GM12864 (cell line): ENCODE results near the gene CGB7.

Source experiments
- DNase-seq: peaks from one replicate; pipeline ENCODE4 v3.0.0-alpha.2; 2011; ENCODE audit warnings: low read depth
- H3K4me3 ChIP-seq: 2 replicates; pipeline ENCODE4 v1.5.1; 2011; ENCODE audit warnings: mild to moderate bottlenecking, low read depth, low read length, control low read depth
- TF ChIP-seq, protein P1 (sequence below): IDR thresholded peaks from 2 replicates; pipeline ENCODE4 v1.5.1; 2011; ENCODE audit warnings: low read depth, mild to moderate bottlenecking, moderate library complexity, low read length, control low read depth, inconsistent platforms; ENCODE audit errors: missing control alignments

The CGB7 gene

DNA sequence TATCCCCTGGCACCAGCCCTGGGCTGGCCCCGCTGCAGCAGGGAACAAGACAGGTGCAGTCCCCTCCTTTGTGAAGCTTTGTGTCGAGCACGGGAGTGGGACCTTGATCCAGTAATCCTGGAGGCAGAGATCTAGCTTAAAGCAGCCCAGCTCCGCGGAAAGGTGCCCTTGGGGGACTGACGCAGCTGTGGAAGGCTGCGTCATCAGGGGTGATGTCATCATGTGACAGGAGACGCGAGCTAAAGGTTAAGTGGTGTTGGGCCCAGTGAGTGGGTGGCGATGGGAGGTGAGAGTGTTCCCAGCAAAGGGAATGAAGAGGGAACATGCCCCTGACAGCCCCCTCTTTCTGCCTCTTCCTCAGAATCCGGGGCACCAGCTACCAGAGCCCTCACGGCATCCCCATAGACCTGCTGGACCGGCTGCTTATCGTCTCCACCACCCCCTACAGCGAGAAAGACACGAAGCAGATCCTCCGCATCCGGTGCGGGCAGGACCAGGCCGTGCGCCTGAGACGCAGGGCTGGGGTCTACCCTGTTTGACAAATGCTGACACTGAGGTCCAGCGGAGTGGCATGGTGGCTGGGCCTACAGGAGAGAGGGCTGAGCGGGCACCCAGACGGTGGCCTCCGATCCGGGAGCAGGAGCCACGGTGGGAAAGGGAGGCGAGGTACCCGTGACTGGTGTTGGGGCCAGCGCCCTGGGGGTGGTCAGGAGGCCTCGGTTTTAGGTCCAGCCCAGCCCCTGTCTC lies 43.3 kb downstream of the CGB7 start:
- no peak overlapping the region for H3K4me3 ChIP-seq
- no peak for DNase-seq
- TF ChIP-seq, protein P1, sequence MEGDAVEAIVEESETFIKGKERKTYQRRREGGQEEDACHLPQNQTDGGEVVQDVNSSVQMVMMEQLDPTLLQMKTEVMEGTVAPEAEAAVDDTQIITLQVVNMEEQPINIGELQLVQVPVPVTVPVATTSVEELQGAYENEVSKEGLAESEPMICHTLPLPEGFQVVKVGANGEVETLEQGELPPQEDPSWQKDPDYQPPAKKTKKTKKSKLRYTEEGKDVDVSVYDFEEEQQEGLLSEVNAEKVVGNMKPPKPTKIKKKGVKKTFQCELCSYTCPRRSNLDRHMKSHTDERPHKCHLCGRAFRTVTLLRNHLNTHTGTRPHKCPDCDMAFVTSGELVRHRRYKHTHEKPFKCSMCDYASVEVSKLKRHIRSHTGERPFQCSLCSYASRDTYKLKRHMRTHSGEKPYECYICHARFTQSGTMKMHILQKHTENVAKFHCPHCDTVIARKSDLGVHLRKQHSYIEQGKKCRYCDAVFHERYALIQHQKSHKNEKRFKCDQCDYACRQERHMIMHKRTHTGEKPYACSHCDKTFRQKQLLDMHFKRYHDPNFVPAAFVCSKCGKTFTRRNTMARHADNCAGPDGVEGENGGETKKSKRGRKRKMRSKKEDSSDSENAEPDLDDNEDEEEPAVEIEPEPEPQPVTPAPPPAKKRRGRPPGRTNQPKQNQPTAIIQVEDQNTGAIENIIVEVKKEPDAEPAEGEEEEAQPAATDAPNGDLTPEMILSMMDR, result no peak

DNA sequence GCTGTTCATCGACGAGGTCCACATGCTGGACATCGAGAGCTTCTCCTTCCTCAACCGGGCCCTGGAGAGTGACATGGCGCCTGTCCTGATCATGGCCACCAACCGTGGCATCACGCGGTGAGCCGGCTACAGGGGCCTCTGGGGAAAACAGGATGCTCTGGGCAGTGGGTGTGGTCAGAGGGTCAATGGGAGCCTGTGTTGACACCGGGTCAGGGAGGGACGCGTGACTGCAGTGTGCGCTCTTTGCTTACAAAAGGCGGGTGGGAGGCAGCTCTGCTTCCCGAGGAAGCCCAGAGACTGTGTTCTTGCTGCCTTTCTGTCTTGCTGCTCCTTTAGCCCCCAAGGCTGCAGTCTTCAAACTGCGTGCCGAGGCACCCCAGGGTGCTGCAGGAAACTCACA lies 46.4 kb downstream of the CGB7 start:
- TF ChIP-seq, protein P1, result no peak
- no peak for DNase-seq
- no peak overlapping the region for H3K4me3 ChIP-seq

DNA sequence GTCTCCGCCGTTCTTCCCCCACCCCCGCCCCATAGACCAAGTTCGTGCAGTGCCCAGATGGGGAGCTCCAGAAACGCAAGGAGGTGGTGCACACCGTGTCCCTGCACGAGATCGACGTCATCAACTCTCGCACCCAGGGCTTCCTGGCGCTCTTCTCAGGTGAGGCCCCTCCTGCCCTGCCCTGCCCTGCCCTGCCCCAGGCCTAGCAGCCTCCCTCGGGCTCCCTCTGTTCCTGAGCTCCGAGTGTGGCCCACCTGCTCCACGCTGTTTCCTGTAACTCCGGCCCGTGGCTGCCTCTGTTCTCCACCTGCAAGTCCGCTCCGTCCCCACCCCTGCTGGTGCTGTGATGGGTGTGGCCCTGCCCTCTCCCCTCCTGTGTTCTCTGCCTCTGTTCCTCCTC lies 47.1 kb downstream of the CGB7 start:
- no peak overlapping the region for H3K4me3 ChIP-seq
- TF ChIP-seq, protein P1, result no peak
- no peak for DNase-seq

DNA sequence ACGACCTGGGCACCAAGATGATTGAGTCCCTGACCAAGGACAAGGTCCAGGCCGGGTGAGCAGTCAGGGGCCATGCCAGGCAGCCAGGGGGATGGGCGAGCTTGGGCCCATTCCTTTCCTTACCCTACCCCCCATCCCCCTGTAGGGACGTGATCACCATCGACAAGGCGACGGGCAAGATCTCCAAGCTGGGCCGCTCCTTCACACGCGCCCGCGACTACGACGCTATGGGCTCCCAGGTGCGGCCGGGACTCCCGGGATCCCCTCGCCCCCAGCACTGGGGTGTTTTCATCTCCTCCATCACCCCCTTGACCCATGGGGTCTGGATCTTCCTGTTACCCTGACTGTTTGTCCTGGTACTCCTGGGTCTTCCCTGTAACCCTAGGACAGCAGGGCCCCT lies 47.7 kb downstream of the CGB7 start:
- DNase-seq, result no peak
- no peak overlapping the region for H3K4me3 ChIP-seq
- TF ChIP-seq, protein P1, result no peak

DNA sequence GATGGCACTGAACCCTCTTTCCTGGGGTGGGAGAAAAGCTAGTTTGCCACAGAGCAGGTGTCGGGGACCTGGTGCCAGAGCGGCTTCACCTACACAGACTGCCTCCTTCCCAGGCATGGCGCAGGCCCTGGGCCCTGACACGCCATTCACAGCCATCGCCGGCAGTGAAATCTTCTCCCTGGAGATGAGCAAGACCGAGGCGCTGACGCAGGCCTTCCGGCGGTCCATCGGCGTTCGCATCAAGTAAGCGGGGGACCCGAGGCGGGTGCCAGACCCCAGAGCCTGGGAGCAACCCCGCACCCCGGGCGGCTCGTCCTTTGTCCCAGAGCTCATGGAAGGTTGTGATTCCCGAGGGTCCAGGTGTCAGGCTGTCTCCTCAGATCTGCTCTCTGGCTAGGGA lies 50.6 kb downstream of the CGB7 start:
- DNase-seq, result no peak
- H3K4me3 ChIP-seq, result no peak overlapping the region
- TF ChIP-seq, protein P1, result no peak

DNA sequence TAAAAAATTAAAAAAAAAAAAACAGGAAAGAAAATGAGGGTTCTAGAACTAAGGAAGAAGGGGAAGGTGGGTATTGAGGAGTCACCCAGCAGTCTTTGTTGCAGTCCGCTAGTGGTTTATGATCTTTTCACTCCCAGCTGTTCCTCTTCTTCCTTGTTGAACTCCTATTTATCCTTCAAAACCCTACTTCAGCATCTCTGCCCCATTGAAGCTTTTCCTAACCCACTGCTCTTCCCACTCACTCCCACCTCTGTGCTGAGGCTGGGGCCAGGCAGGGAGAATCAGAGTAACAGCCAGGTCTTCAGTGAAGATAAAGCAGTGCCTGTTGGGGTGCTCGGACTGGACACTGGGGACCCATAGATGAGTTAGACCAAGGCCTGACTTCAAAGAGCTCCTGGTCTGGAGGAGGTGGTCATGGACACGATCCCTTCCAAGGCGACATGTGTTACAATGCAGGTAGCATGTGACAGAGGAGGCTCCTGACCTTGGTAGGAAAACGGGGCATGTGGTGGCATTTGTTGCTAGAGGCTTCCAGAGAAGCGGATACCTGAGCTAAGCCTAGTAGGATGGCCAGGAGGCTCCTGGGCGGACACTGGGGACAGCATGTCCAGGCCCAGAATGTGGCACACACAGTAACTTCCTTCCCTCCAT lies 52.5 kb downstream of the CGB7 start:
- TF ChIP-seq, protein P1, result no peak
- H3K4me3 ChIP-seq, result no peak overlapping the region
- DNase-seq, result no peak
